Muscle of leg (tissue), 11 donors: ENCODE measurements around the gene AKAP12. TPM values are rescaled to one million over a fixed set of nuclear protein-coding genes. Genes with fewer than 3 reads are reported as not detected.

ENCODE experiments used
- DNase-seq: peaks from one replicate; pipeline ENCODE4 v3.0.0; 2013
- H3K27ac ChIP-seq: one replicate; pipeline ENCODE4 v1.5.1; 2013; ENCODE audit warnings: mild to moderate bottlenecking, low read length, control low read depth
- H3K27me3 ChIP-seq: one replicate; pipeline ENCODE4 v1.6.1; 2013; ENCODE audit warnings: low read length; ENCODE audit not compliant: control insufficient read depth, insufficient read depth
- H3K36me3 ChIP-seq: one replicate; pipeline ENCODE4 v1.6.1; 2013; ENCODE audit warnings: low read length; ENCODE audit not compliant: control insufficient read depth, insufficient read depth
- H3K4me1 ChIP-seq: one replicate; pipeline ENCODE4 v1.6.1; 2013; ENCODE audit warnings: low read length; ENCODE audit not compliant: control insufficient read depth, insufficient read depth
- H3K4me3 ChIP-seq: one replicate; pipeline ENCODE4 v1.5.1; 2013; ENCODE audit warnings: low read length, control low read depth
- H3K9me3 ChIP-seq: replicated peaks from 2 replicates; pipeline ENCODE4 v1.6.1; 2013; ENCODE audit warnings: low read depth, low read length; ENCODE audit not compliant: control insufficient read depth
- WGBS: methylation state at CpG from one replicate; pipeline ENCODE4 v1.1.5; 2013; ENCODE audit warnings: missing lambda C conversion rate; ENCODE audit not compliant: insufficient coverage; 5-methylcytosine and 5-hydroxymethylcytosine counted together
- polyA plus RNA-seq, 8 donors: library from polyadenylated mRNA; unstranded; fragments of 120-200 nt; gene quantifications; one replicate each; pipeline versions ENCODE4 v1.2.1 to v1.2.3, GENCODE V29; 2013; ENCODE audit warnings: inconsistent platforms in 1 of 8, low replicate concordance in 1 of 8; ENCODE audit not compliant: insufficient read length in 8 of 8, insufficient read depth in 1 of 8
- total RNA-seq: library from RNA; stranded (reverse); fragments of 120-200 nt; gene quantifications from one replicate; pipeline ENCODE4 v1.2.4, GENCODE V29; 2013

The AKAP12 gene
- total and polyA plus RNA-seq, 9 donors = 73.2 to 160 (median 123) TPM

GRCh38 chr6:151289399-151290007 is 49.7 kb downstream of the AKAP12 start:
- Histone ChIP-seq H3K4me3 (no peak overlapping the region), H3K36me3 (no peaks in the 10 kb centered on the region), H3K4me1 (peaks cover 16% of the 10 kb centered on the region), H3K9me3 (no peaks in the 10 kb centered on the region), H3K27me3 (no peaks in the 10 kb centered on the region), H3K27ac (no peak overlapping the region)
- no peak for DNase-seq
- WGBS = 100% methylated on average over 1 of the region's 2 CpGs

GRCh38 chr6:151290877-151291721 is 51.3 kb downstream of the AKAP12 start:
- Histone ChIP-seq H3K27ac (peak overlapping the region; percentile 66), H3K4me1 (peaks cover 11% of the 10 kb centered on the region), H3K27me3 (no peaks in the 10 kb centered on the region), H3K9me3 (no peaks in the 10 kb centered on the region), H3K36me3 (no peaks in the 10 kb centered on the region), H3K4me3 (no peak overlapping the region)
- peak; percentile 89 for DNase-seq
- WGBS = 33% methylated on average over 7 of the region's 11 CpGs

GRCh38 chr6:151291722-151292059 is 51.9 kb downstream of the AKAP12 start:
- no peaks in the 10 kb centered on the region for H3K36me3 ChIP-seq
- H3K4me3 ChIP-seq = no peak overlapping the region
- peak; percentile 56 for DNase-seq
- H3K9me3 ChIP-seq = no peaks in the 10 kb centered on the region
- H3K4me1 ChIP-seq = peaks cover 8% of the 10 kb centered on the region
- no CpG with 5 or more reads among the region's 2 CpGs for WGBS
- peak overlapping the region; percentile 58 for H3K27ac ChIP-seq
- no peaks in the 10 kb centered on the region for H3K27me3 ChIP-seq

- 93% methylated on average over 2 of the region's 5 CpGs for WGBS
- no peaks in the 10 kb centered on the region for H3K27me3 ChIP-seq
- DNase-seq = no peak
- H3K36me3 ChIP-seq = no peaks in the 10 kb centered on the region
- no peak overlapping the region for H3K4me3 ChIP-seq
- no peaks in the 10 kb centered on the region for H3K9me3 ChIP-seq
- H3K4me1 ChIP-seq = peaks cover 8% of the 10 kb centered on the region
- no peak overlapping the region for H3K27ac ChIP-seq
Observed at GRCh38 chr6:151292974-151293687, 53.4 kb downstream of the AKAP12 start.

GRCh38 chr6:151293688-151294016 is 53.9 kb downstream of the AKAP12 start:
- 80% methylated on average over 1 of the region's 3 CpGs for WGBS
- H3K27ac ChIP-seq = no peak overlapping the region
- H3K36me3 ChIP-seq = no peaks in the 10 kb centered on the region

DNA sequence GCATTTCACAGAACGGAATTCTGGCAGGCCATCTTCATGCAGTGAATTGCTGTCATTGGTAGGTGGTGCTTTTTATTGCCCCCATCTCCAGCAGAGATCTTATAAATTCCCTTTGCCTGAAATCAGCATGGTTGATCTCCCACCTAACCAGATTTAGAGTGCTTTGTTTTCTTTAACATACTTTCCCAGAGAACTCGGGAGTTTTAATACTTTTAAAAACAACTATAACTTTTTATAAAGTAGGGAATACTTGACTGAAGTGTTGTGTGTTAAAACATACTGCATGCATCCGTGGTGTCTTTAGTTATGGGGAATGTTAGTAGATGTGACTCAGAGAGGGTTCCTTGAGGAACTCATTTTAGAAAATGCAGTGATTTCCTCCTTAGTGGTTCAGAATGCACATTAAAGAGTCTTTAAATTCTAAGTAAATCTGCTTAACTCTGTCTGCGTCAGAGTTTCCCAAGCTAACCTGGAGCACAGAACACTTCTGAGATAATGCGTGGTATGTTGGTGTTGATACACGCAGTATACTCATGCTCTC is 54.9 kb downstream of the AKAP12 start:
- H3K36me3 ChIP-seq = no peaks in the 10 kb centered on the region
- H3K27me3 ChIP-seq = no peaks in the 10 kb centered on the region
- H3K4me3 ChIP-seq = no peak overlapping the region
- no peaks in the 10 kb centered on the region for H3K9me3 ChIP-seq
- no peak overlapping the region for H3K27ac ChIP-seq
- DNase-seq = no peak
- 90% methylated on average over 3 of the region's 6 CpGs for WGBS
- H3K4me1 ChIP-seq = peaks cover 11% of the 10 kb centered on the region

More at GRCh38 chr6:151293688-151294016, 53.9 kb downstream of the AKAP12 start:
- Histone ChIP-seq H3K4me3 (no peak overlapping the region), H3K9me3 (no peaks in the 10 kb centered on the region), H3K4me1 (peaks cover 8% of the 10 kb centered on the region), H3K27me3 (no peaks in the 10 kb centered on the region)
- no peak for DNase-seq

DNA sequence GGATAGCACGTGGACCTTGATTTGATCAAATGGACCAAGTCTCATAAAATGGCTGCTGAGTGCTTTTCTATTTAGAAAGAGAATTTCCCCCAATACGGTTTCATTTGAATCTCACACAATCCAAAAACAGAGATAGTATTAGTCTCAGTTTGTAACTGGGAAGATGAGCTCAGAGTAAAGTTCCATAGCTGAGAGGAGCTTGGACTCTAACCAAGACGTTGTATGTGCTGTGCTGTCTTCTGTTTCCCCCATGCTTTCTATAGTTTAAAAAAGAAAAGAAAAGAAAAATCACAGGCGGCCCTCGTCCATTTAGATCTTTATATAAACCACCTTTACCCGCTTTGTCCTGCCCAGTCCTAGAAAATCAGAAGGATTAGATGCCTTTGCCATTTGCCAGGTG is 58.1 kb downstream of the AKAP12 start:
- no peaks in the 10 kb centered on the region for H3K9me3 ChIP-seq
- H3K4me1 ChIP-seq = peaks cover 9% of the 10 kb centered on the region
- no CpG with 5 or more reads among the region's 6 CpGs for WGBS
- no peaks in the 10 kb centered on the region for H3K36me3 ChIP-seq
- H3K4me3 ChIP-seq = no peak overlapping the region
- DNase-seq = peak; percentile 74
- peak overlapping the region; percentile 23 for H3K27ac ChIP-seq
- no peaks in the 10 kb centered on the region for H3K27me3 ChIP-seq

DNA sequence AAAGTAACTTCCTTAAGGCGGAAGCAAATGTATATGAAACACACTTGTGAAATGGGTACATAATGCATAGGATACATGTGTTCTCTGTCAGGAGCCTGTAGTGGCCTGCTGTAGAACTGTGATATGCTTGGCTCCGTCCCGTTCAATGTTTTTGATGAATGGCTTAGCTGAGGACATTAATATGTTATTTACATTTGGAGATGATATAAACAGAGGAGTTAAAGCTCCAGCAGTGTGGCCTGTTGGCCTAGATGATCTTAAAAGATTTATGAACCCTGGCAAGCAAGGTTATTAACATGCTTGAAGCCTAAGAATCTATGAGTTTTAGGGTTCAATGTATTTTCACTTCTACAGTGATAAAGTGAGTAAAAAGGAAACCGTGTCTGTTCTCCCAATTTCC is 59.2 kb downstream of the AKAP12 start:
- Histone ChIP-seq H3K4me3 (no peak overlapping the region), H3K4me1 (peaks cover 9% of the 10 kb centered on the region), H3K9me3 (no peaks in the 10 kb centered on the region), H3K27ac (peak overlapping the region; percentile 45), H3K36me3 (no peaks in the 10 kb centered on the region), H3K27me3 (no peaks in the 10 kb centered on the region)
- 43% methylated on average over 3 of the region's 4 CpGs for WGBS
- DNase-seq = peak; percentile 64

GRCh38 chr6:151300267-151300991 is 60.7 kb downstream of the AKAP12 start:
- H3K4me1 ChIP-seq = peaks cover 11% of the 10 kb centered on the region
- no peaks in the 10 kb centered on the region for H3K9me3 ChIP-seq
- H3K36me3 ChIP-seq = no peaks in the 10 kb centered on the region
- H3K4me3 ChIP-seq = no peak overlapping the region
- H3K27me3 ChIP-seq = no peaks in the 10 kb centered on the region
- H3K27ac ChIP-seq = peak overlapping the region; percentile 85
- DNase-seq = peak; percentile 93
- 33% methylated on average over 2 of the region's 8 CpGs for WGBS
